HepG2 (cell line): ENCODE data around the gene GGA3. TPM values are rescaled to one million over a fixed set of nuclear protein-coding genes. Genes with fewer than 3 reads are reported as not detected.

ENCODE experiments used
- ARNT2 ChIP-seq: sonication (generic); formaldehyde crosslinking; IDR thresholded peaks from 2 replicates; pipeline ENCODE4 v1.8.0; 2022; ENCODE audit warnings: mild to moderate bottlenecking, low read depth, missing genetic modification reagents, moderate library complexity
- ATF1 ChIP-seq: IDR thresholded peaks from 2 replicates; pipeline ENCODE4 v1.6.1; 2016; ENCODE audit warnings: mild to moderate bottlenecking, control low read depth
- CBFB ChIP-seq: sonication (generic); formaldehyde crosslinking; IDR thresholded peaks from 2 replicates; pipeline ENCODE4 v1.4.0; 2020; ENCODE audit warnings: missing genetic modification reagents
- CC2D1A ChIP-seq: sonication (generic); formaldehyde crosslinking; IDR thresholded peaks from 2 replicates; pipeline ENCODE4 v1.8.1; 2023; ENCODE audit warnings: mild to moderate bottlenecking, missing genetic modification reagents
- CCAR2 ChIP-seq: fragments of 200-400 bp; formaldehyde crosslinking; optimal IDR thresholded peaks from 2 replicates; pipeline ENCODE3; 2018; ENCODE audit warnings: low read depth, mild to moderate bottlenecking, low read length, moderate library complexity
- ETV5 ChIP-seq: IDR thresholded peaks from 2 replicates; pipeline ENCODE4 v1.6.1; 2018; ENCODE audit warnings: missing biosample characterization, missing genetic modification reagents, inconsistent platforms, borderline replicate concordance
- FOXP1 ChIP-seq, 2 experiments: fragments of 450-650 bp in 1 of 2; IDR thresholded peaks; 2 replicates each; pipeline ENCODE4 v1.6.1; 2017 to 2018; ENCODE audit warnings: antibody characterized with exemption in 1 of 2
- HIVEP1 ChIP-seq: sonication (generic); formaldehyde crosslinking; IDR thresholded peaks from 2 replicates; pipeline ENCODE4 v1.4.0; 2020; ENCODE audit warnings: mild to moderate bottlenecking, missing genetic modification reagents
- HNF4A ChIP-seq: sonication (generic); formaldehyde crosslinking; IDR thresholded peaks from 2 replicates; pipeline ENCODE4 v1.4.0; 2020; ENCODE audit warnings: missing genetic modification reagents
- KAT7 ChIP-seq: IDR thresholded peaks from 2 replicates; pipeline ENCODE4 v1.6.1; 2018; ENCODE audit warnings: borderline replicate concordance, missing compliant biosample characterization
- KLF9 ChIP-seq: IDR thresholded peaks from 2 replicates; pipeline ENCODE4 v1.6.1; 2016; ENCODE audit warnings: low read depth
- MED13 ChIP-seq: sonication (generic); formaldehyde crosslinking; IDR thresholded peaks from 2 replicates; pipeline ENCODE4 v1.5.0; 2020; ENCODE audit warnings: missing genetic modification reagents
- MYNN ChIP-seq: sonication (generic); formaldehyde crosslinking; IDR thresholded peaks from 2 replicates; pipeline ENCODE4 v1.4.0; 2020; ENCODE audit warnings: mild to moderate bottlenecking, low read depth, missing genetic modification reagents
- PHF21A ChIP-seq: sonication (generic); formaldehyde crosslinking; IDR thresholded peaks from 2 replicates; pipeline ENCODE4 v1.5.0; 2020; ENCODE audit warnings: mild to moderate bottlenecking, missing genetic modification reagents
- SATB2 ChIP-seq: sonication (generic); formaldehyde crosslinking; IDR thresholded peaks from 2 replicates; pipeline ENCODE4 v1.5.0; 2020; ENCODE audit warnings: missing genetic modification reagents
- SRY ChIP-seq: sonication (generic); formaldehyde crosslinking; IDR thresholded peaks from 2 replicates; pipeline ENCODE4 v1.8.0; 2022; ENCODE audit warnings: mild to moderate bottlenecking, missing genetic modification reagents
- U2AF2 ChIP-seq: fragments of 200-400 bp; formaldehyde crosslinking; IDR thresholded peaks from 2 replicates; pipeline ENCODE4 v1.6.1; 2017; ENCODE audit warnings: low read depth, mild to moderate bottlenecking, low read length
- ZNF251 ChIP-seq: sonication (generic); formaldehyde crosslinking; IDR thresholded peaks from 2 replicates; pipeline ENCODE4 v1.9.0; 2021; ENCODE audit warnings: mild to moderate bottlenecking, missing genetic modification reagents
- ZNF274 ChIP-seq: sonication (generic); formaldehyde crosslinking; IDR thresholded peaks from 2 replicates; pipeline ENCODE4 v1.5.1; 2020; ENCODE audit warnings: mild to moderate bottlenecking, missing genetic modification reagents
- ZNF382 ChIP-seq: sonication (generic); formaldehyde crosslinking; IDR thresholded peaks from 2 replicates; pipeline ENCODE4 v1.5.0; 2020; ENCODE audit warnings: missing genetic modification reagents, mild to moderate bottlenecking, borderline replicate concordance
- ZNF432 ChIP-seq: sonication (generic); formaldehyde crosslinking; IDR thresholded peaks from 2 replicates; pipeline ENCODE4 v1.5.0; 2020; ENCODE audit warnings: missing genetic modification reagents, mild to moderate bottlenecking, borderline replicate concordance
- ZNF746 ChIP-seq: sonication (generic); formaldehyde crosslinking; IDR thresholded peaks from 2 replicates; pipeline ENCODE4 v1.8.0; 2022; ENCODE audit warnings: mild to moderate bottlenecking, missing genetic modification reagents
- ZNF749 ChIP-seq: sonication (generic); formaldehyde crosslinking; IDR thresholded peaks from 2 replicates; pipeline ENCODE4 v1.8.0; 2022; ENCODE audit warnings: mild to moderate bottlenecking, missing genetic modification reagents, moderate library complexity, borderline replicate concordance
- polyA plus RNA-seq, 8 experiments: library from polyadenylated mRNA; depleted of rRNA in 3 of 8; stranded (reverse) in 7 of 8; unstranded in 1 of 8; fragments of >200 nt; fragmentation: Illumina TruSeq in 4 of 8; extraction: Trizol in 4 of 8; gene quantifications; 2 replicates each; pipeline versions ENCODE4 v1.2.1 to v1.2.3, GENCODE V29; 2011 to 2016; ENCODE audit warnings: low read depth in 4 of 8, missing spikeins in 1 of 8, mixed read lengths in 1 of 8; ENCODE audit not compliant: insufficient read depth in 1 of 8
- total RNA-seq, 5 experiments: library from RNA; depleted of rRNA; stranded (reverse); fragments of >200 nt; fragmentation: Illumina TruSeq; extraction: Trizol; gene quantifications; 2 replicates each; pipeline ENCODE4 v1.2.3, GENCODE V29; 2016; ENCODE audit warnings: low read depth in 1 of 5
- TF ChIP-seq, protein P1 (sequence below): sonication (generic); formaldehyde crosslinking; IDR thresholded peaks from 2 replicates; pipeline ENCODE4 v1.5.1; 2020; ENCODE audit warnings: missing genetic modification reagents, mild to moderate bottlenecking, borderline replicate concordance
- TF ChIP-seq, protein P2 (sequence below): sonication (generic); formaldehyde crosslinking; IDR thresholded peaks from 2 replicates; pipeline ENCODE4 v1.4.0; 2020; ENCODE audit warnings: missing genetic modification reagents
- TF ChIP-seq, protein P3 (sequence below): sonication (generic); formaldehyde crosslinking; conservative IDR thresholded peaks from 2 replicates; pipeline ENCODE4 v1.4.0; 2020; ENCODE audit warnings: missing genetic modification reagents
- TF ChIP-seq, protein P4 (sequence below): sonication (generic); formaldehyde crosslinking; IDR thresholded peaks from 2 replicates; pipeline ENCODE4 v1.4.0; 2020; ENCODE audit warnings: missing genetic modification reagents

GGA3 gene
- total and polyA plus RNA-seq, 2 of the 13 experiments (the other 11 are each of a cell fraction or from before 2014, with no cell fraction given) = 28.4 to 43.7 TPM

DNA sequence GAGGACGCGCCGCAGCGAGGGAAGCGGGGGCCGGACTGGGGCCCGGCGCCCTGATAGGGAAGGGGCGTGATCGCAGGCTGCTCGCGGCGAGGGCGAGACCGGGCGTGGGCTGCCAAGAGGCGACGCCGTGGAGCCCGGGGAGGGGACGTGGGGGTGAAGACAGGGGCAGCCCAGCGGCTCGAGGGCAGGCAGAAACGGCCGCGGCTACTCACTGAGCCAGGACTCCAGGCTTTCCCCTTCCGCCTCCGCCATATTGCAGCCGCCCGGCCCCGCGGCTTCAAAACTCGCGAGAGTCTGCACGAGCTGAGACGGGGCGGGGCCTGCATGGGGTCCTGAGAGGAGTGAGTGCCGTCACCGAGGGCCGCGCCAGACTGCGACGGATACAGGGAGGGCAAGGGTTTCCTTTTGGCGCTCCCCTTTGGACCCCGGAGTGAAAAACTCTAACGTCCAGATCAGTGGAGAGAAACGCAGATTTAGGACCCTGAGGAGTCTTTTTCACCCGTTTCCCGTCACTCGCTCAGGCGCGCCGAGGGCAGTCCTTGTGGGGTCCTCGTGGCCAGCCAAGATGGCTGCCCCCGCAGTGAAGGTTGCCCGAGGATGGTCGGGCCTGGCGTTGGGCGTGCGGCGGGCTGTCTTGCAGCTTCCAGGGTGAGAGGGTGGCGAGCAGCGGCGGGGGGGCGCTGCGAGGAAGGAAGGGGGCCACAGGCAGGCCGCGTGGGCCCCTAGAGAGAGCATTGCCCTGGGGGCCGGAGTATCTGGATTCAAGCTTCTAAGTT, at the start of gene GGA3, which contains the start of gene MRPS7 (continued):
- TF ChIP-seq MED13 (CRISPR knock-in tag) = no peak
- TF ChIP-seq, protein P1, sequence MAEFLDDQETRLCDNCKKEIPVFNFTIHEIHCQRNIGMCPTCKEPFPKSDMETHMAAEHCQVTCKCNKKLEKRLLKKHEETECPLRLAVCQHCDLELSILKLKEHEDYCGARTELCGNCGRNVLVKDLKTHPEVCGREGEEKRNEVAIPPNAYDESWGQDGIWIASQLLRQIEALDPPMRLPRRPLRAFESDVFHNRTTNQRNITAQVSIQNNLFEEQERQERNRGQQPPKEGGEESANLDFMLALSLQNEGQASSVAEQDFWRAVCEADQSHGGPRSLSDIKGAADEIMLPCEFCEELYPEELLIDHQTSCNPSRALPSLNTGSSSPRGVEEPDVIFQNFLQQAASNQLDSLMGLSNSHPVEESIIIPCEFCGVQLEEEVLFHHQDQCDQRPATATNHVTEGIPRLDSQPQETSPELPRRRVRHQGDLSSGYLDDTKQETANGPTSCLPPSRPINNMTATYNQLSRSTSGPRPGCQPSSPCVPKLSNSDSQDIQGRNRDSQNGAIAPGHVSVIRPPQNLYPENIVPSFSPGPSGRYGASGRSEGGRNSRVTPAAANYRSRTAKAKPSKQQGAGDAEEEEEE (CRISPR knock-in tag) = no peak; the same call in 1 of the 2 replicates
- TF ChIP-seq HNF4A (CRISPR knock-in tag) = no peak
- TF ChIP-seq SATB2 (CRISPR knock-in tag) = no peak; the same call in 1 of the 2 replicates
- peak; percentile 36; the same call in 1 of the 2 replicates for TF ChIP-seq KLF9 (CRISPR knock-in tag)
- TF ChIP-seq HIVEP1 (CRISPR knock-in tag) = no peak; the same call in 1 of the 2 replicates
- no peak; the same call in 1 of the 2 replicates for TF ChIP-seq PHF21A (CRISPR knock-in tag)
- TF ChIP-seq ZNF274 (CRISPR knock-in tag) = peak; percentile 19; the same call in 1 of the 2 replicates
- TF ChIP-seq ARNT2 = peak; percentile 98
- no peak for TF ChIP-seq CC2D1A (CRISPR knock-in tag)
- TF ChIP-seq, protein P2, sequence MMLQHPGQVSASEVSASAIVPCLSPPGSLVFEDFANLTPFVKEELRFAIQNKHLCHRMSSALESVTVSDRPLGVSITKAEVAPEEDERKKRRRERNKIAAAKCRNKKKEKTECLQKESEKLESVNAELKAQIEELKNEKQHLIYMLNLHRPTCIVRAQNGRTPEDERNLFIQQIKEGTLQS = no peak; the same call in none of the 2 replicates
- 0 out of 2 replicates have a peak, but pooled peaks have one; percentile 16 for TF ChIP-seq MYNN (CRISPR knock-in tag)
- no peak for TF ChIP-seq ZNF432 (CRISPR knock-in tag)
- TF ChIP-seq KAT7 (CRISPR knock-in tag) = no peak
- peak; percentile 66; the same call in 1 of the 2 replicates for TF ChIP-seq ZNF746 (CRISPR knock-in tag)
- TF ChIP-seq, protein P3, sequence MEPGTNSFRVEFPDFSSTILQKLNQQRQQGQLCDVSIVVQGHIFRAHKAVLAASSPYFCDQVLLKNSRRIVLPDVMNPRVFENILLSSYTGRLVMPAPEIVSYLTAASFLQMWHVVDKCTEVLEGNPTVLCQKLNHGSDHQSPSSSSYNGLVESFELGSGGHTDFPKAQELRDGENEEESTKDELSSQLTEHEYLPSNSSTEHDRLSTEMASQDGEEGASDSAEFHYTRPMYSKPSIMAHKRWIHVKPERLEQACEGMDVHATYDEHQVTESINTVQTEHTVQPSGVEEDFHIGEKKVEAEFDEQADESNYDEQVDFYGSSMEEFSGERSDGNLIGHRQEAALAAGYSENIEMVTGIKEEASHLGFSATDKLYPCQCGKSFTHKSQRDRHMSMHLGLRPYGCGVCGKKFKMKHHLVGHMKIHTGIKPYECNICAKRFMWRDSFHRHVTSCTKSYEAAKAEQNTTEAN (CRISPR knock-in tag) = no peak
- TF ChIP-seq U2AF2 = peak; percentile 76; the same call in 1 of the 2 replicates
- no peak for TF ChIP-seq CCAR2
- TF ChIP-seq ZNF749 (CRISPR knock-in tag) = peak; percentile 95
- TF ChIP-seq ATF1 = 0 out of 2 replicates have a peak, but pooled peaks have one; percentile 56
- TF ChIP-seq CBFB (CRISPR knock-in tag) = peak; percentile 19; the same call in 1 of the 2 replicates
- peak; percentile 89 for TF ChIP-seq SRY (CRISPR knock-in tag)
- TF ChIP-seq, protein P4, sequence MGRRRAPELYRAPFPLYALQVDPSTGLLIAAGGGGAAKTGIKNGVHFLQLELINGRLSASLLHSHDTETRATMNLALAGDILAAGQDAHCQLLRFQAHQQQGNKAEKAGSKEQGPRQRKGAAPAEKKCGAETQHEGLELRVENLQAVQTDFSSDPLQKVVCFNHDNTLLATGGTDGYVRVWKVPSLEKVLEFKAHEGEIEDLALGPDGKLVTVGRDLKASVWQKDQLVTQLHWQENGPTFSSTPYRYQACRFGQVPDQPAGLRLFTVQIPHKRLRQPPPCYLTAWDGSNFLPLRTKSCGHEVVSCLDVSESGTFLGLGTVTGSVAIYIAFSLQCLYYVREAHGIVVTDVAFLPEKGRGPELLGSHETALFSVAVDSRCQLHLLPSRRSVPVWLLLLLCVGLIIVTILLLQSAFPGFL (CRISPR knock-in tag) = 0 out of 2 replicates have a peak, but pooled peaks have one; percentile 84
- TF ChIP-seq ETV5 (CRISPR knock-in tag) = peak; percentile 16; the same call in 1 of the 2 replicates
- TF ChIP-seq ZNF382 (CRISPR knock-in tag) = no peak
- TF ChIP-seq FOXP1 (IDR thresholded peaks at IDR 0.05) = no peak
- TF ChIP-seq FOXP1 (CRISPR knock-in tag; IDR thresholded peaks at IDR 0.05) = no peak
- peak; percentile 16; the same call in 1 of the 2 replicates for TF ChIP-seq ZNF251 (CRISPR knock-in tag)
